H1 (cell line): ENCODE measurements around the gene FASLG. TPM values are rescaled to one million over a fixed set of nuclear protein-coding genes. Genes with fewer than 3 reads are reported as not detected.

Source experiments
- polyA plus RNA-seq, 7 experiments: library from polyadenylated mRNA; depleted of rRNA in 3 of 7; stranded (reverse) in 5 of 7; unstranded in 2 of 7; fragments of >200 nt in 5 of 7; fragments of 200-250 nt in 2 of 7; gene quantifications; 1 replicate in 5 of 7; 2 replicates in 1 of 7; 4 replicates in 1 of 7; pipeline versions ENCODE4 v1.2.1 to v1.2.3, GENCODE V29; 2011 to 2013; ENCODE audit warnings: missing spikeins in 2 of 7, mixed read lengths in 2 of 7
- total RNA-seq: library from RNA; stranded (reverse); fragmentation: NEBNext Ultra II Directional; extraction: Animal tissue kit (Norgen Biotek cat#: 25700); gene quantifications from 2 replicates; pipeline ENCODE4 v1.2.1, GENCODE V29; 2021
- TF ChIP-seq, protein P1 (sequence below): IDR thresholded peaks from 2 replicates; pipeline ENCODE4 v1.6.1; 2012; ENCODE audit warnings: inconsistent platforms
- TF ChIP-seq, protein P2 (sequence below): IDR thresholded peaks from 2 replicates; pipeline ENCODE4 v1.6.1; 2012; ENCODE audit warnings: inconsistent platforms

FASLG gene
- total and polyA plus RNA-seq, 2 of the 8 experiments (the other 6 are each of a cell fraction or from before 2014, with no cell fraction given), result not detected

DNA sequence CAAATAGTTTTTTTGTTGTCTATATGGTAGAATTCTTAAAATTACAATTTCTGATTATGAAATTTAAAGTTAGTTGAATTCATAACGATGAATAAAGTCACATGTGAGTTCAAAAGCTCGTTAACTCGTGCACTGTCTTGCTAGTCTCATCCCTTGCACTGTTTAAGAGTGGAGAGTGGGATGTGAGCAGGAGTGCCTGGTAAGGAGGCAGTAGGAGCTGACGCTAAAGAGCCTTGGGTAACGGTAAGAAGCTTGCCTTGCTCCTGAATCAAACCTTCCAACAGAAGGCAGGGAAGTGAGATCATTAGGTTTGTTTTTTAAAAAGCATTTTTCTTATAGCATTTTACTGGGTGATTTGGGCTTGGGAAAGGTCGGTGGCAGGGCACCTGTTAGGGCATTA, 2.3 kb upstream of the FASLG start (continued):
- TF ChIP-seq, protein P1, sequence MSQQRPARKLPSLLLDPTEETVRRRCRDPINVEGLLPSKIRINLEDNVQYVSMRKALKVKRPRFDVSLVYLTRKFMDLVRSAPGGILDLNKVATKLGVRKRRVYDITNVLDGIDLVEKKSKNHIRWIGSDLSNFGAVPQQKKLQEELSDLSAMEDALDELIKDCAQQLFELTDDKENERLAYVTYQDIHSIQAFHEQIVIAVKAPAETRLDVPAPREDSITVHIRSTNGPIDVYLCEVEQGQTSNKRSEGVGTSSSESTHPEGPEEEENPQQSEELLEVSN, result no peak
- TF ChIP-seq, protein P2, sequence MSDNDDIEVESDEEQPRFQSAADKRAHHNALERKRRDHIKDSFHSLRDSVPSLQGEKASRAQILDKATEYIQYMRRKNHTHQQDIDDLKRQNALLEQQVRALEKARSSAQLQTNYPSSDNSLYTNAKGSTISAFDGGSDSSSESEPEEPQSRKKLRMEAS, result no peak
